OCI-LY7 (cell line): ENCODE measurements around the gene CD86. TPM values are rescaled to one million over a fixed set of nuclear protein-coding genes. Genes with fewer than 3 reads are reported as not detected.

Experiments
- BruUV-seq: library from RNA; stranded (reverse); fragments of 400-500 nt; replicated peaks from 2 replicates; lab custom pipeline; 2021; lab: Mats Ljungman, UMichigan
- CTCF ChIA-PET: fragments of 300-600 bp; sonication (Branson Sonifier 250); formaldehyde crosslinking; loops from one replicate; lab custom pipeline; 2022; ENCODE audit warnings: antibody characterized with exemption; ENCODE audit not compliant: unreplicated experiment; lab: Charles Lee
- POLR2A ChIA-PET: fragments of 300-600 bp; sonication (Branson Sonifier 250); formaldehyde crosslinking; loops from one replicate; lab custom pipeline; 2022; ENCODE audit warnings: antibody characterized with exemption; lab: Charles Lee
- DNase-seq: peaks from one replicate; pipeline ENCODE4 v3.0.0-alpha.2; 2015; ENCODE audit warnings: low spot score
- H2AFZ ChIP-seq: fragments of 200-600 bp; sonication (generic), shearing (Covaris generic); 2 replicates; pipeline ENCODE4 v1.6.1; 2014; ENCODE audit warnings: mild to moderate bottlenecking, antibody characterized with exemption, low read length, moderate library complexity
- H3K27ac ChIP-seq: fragments of 200-600 bp; sonication (generic); 2 replicates; pipeline ENCODE4 v1.5.1; 2014; ENCODE audit warnings: mixed run types, low read depth, mild to moderate bottlenecking, moderate library complexity, low read length, inconsistent platforms; ENCODE audit not compliant: poor library complexity, severe bottlenecking
- H3K36me3 ChIP-seq: fragments of 200-600 bp; sonication (generic); 2 replicates; pipeline ENCODE4 v1.6.1; 2014; ENCODE audit warnings: mild to moderate bottlenecking, antibody characterized with exemption, low read length, moderate library complexity, mixed read lengths; ENCODE audit not compliant: insufficient read depth
- H3K4me1 ChIP-seq: fragments of 200-600 bp; sonication (generic); 2 replicates; pipeline ENCODE4 v1.5.1; 2014; ENCODE audit warnings: mild to moderate bottlenecking, low read length; ENCODE audit not compliant: insufficient read depth, poor library complexity, severe bottlenecking
- H3K4me2 ChIP-seq: fragments of 200-600 bp; sonication (generic); 2 replicates; pipeline ENCODE4 v1.6.1; 2014; ENCODE audit warnings: mild to moderate bottlenecking, low read length
- H3K4me3 ChIP-seq: fragments of 200-600 bp; sonication (generic); 2 replicates; pipeline ENCODE4 v1.5.1; 2014; ENCODE audit warnings: mild to moderate bottlenecking, low read depth, low read length; ENCODE audit not compliant: poor library complexity, severe bottlenecking
- H3K79me2 ChIP-seq: fragments of 200-600 bp; sonication (generic); 2 replicates; pipeline ENCODE4 v1.6.1; 2016; ENCODE audit warnings: low read depth, mild to moderate bottlenecking, low read length, moderate library complexity, mixed read lengths; ENCODE audit not compliant: insufficient read depth
- H3K9me2 ChIP-seq: fragments of 200-600 bp; sonication (generic); 2 replicates; pipeline ENCODE4 v1.6.1; 2016; ENCODE audit warnings: mild to moderate bottlenecking, low read length, mixed read lengths; ENCODE audit not compliant: insufficient read depth
- H3K9me3 ChIP-seq: fragments of 200-600 bp; sonication (generic); 2 replicates; pipeline ENCODE4 v1.6.1; 2014; ENCODE audit warnings: mild to moderate bottlenecking, mixed run types, low read length, mixed read lengths
- H4K20me1 ChIP-seq: fragments of 200-600 bp; sonication (generic); 2 replicates; pipeline ENCODE4 v1.6.1; 2014; ENCODE audit warnings: mild to moderate bottlenecking, antibody characterized with exemption, low read length, moderate library complexity, mixed read lengths; ENCODE audit not compliant: insufficient read depth
- EZH2phosphoT487 ChIP-seq: fragments of 200-600 bp; sonication (generic); IDR thresholded peaks from 2 replicates; pipeline ENCODE4 v1.6.1; 2018; ENCODE audit warnings: low read depth, borderline replicate concordance, mild to moderate bottlenecking, mixed run types, antibody characterized with exemption, low read length, moderate library complexity, mixed read lengths
- intact Hi-C: fragments of 100-400 bp; cut with micrococcal nuclease; formaldehyde crosslinking; loops from one replicate; pipeline ENCODE4 v1.10.0; 2022; ENCODE audit not compliant: unreplicated experiment
- total RNA-seq, 2 experiments: library from RNA; depleted of rRNA in 1 of 2; stranded (reverse); fragments of >200 nt in 1 of 2; shearing (Covaris generic) in 1 of 2; gene quantifications; 2 replicates each; pipeline ENCODE4 v1.2.3, GENCODE V29; 2014 to 2022
- TF ChIP-seq, protein P1 (sequence below): fragments of 200-600 bp; sonication (generic); conservative IDR thresholded peaks from 2 replicates; pipeline ENCODE4 v1.5.1; 2014; ENCODE audit warnings: mild to moderate bottlenecking, antibody characterized with exemption, low read length, moderate library complexity, mixed read lengths

CD86 gene
- total RNA-seq, 2 experiments from 2014 or later, result 13.5 to 18.9 TPM

- no peaks in the 10 kb centered on the region for H3K9me2 ChIP-seq
- no peak for DNase-seq
- no peaks in the 10 kb centered on the region for H4K20me1 ChIP-seq
- H3K4me3 ChIP-seq, result no peak overlapping the region
- TF ChIP-seq, protein P1, sequence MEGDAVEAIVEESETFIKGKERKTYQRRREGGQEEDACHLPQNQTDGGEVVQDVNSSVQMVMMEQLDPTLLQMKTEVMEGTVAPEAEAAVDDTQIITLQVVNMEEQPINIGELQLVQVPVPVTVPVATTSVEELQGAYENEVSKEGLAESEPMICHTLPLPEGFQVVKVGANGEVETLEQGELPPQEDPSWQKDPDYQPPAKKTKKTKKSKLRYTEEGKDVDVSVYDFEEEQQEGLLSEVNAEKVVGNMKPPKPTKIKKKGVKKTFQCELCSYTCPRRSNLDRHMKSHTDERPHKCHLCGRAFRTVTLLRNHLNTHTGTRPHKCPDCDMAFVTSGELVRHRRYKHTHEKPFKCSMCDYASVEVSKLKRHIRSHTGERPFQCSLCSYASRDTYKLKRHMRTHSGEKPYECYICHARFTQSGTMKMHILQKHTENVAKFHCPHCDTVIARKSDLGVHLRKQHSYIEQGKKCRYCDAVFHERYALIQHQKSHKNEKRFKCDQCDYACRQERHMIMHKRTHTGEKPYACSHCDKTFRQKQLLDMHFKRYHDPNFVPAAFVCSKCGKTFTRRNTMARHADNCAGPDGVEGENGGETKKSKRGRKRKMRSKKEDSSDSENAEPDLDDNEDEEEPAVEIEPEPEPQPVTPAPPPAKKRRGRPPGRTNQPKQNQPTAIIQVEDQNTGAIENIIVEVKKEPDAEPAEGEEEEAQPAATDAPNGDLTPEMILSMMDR, result no peak
- no peak for TF ChIP-seq EZH2phosphoT487
- H3K79me2 ChIP-seq, result no peaks in the 10 kb centered on the region
- no peak overlapping the region for H3K27ac ChIP-seq
- no peak overlapping the region for H3K4me2 ChIP-seq
- intact Hi-C loops, result loop anchor here (10.0 kb wide), 1 partner anchor 214 kb away; no protein-coding TSS in a partner anchor
- no peak overlapping the region for H2AFZ ChIP-seq
- H3K36me3 ChIP-seq, result peaks cover 28% of the 10 kb centered on the region
- POLR2A ChIA-PET, result interaction anchor here (0.6 to 1.1 kb wide), 2 partner anchors 12 to 108 kb away, joined by 3 to 4 read pairs; no protein-coding TSS in a partner anchor
- CTCF ChIA-PET, result no interaction called here
- H3K4me1 ChIP-seq, result peaks cover 62% of the 10 kb centered on the region
- no TSS peak for BruUV-seq
- no peaks in the 10 kb centered on the region for H3K9me3 ChIP-seq
Measured at GRCh38 chr3:122099255-122099654, 44.1 kb downstream of the CD86 start.

DNA sequence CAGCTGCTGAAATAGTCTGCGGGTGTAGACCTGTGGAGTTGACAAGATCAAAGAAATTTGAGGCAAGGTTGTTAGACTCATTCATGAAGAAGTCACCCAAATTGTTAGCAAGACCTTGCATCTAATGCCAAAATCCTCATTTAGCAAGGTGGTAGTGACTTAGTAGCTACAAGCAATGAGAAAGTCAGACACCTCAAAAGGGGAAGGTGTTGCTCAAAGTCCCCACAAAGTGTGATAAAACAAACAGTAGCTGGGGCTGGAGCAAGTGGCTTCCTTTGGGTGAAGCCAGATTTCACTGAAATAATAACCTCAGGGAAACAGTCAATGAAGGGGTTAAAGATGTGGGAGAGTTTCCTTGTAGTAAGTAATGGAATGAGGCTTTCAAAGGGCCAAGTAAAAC lies 44.9 kb downstream of the CD86 start:
- intact Hi-C loops, result no loop called here
- Histone ChIP-seq H3K36me3 (peaks cover 35% of the 10 kb centered on the region), H3K4me2 (no peak overlapping the region), H2AFZ (no peak overlapping the region), H3K27ac (no peak overlapping the region), H4K20me1 (no peaks in the 10 kb centered on the region), H3K9me3 (no peaks in the 10 kb centered on the region), H3K79me2 (no peaks in the 10 kb centered on the region), H3K4me3 (no peak overlapping the region), H3K4me1 (peaks cover 56% of the 10 kb centered on the region), H3K9me2 (no peaks in the 10 kb centered on the region)
- BruUV-seq, result no TSS peak
- ChIA-PET CTCF (interaction anchor here (0.8 kb wide), 1 partner anchor 75 kb away, joined by 3 read pairs; no protein-coding TSS in a partner anchor), POLR2A (interaction anchor here (0.9 kb wide), 1 partner anchor 22 kb away, joined by 3 read pairs; no protein-coding TSS in a partner anchor)
- TF ChIP-seq, protein P1, result no peak
- TF ChIP-seq EZH2phosphoT487, result no peak
- DNase-seq, result no peak
